Gastroesophageal sphincter (tissue), 3 donors: ENCODE measurements around the gene IYD.

Experiments used
- CTCF ChIP-seq, 4 experiments: fragments of 200-600 bp in 2 of 4; fragments of 450-650 bp in 2 of 4; sonication (generic) in 1 of 4; IDR thresholded peaks; one replicate each; pipeline ENCODE4 v1.5.1; 2017 to 2019; ENCODE audit warnings: antibody characterized with exemption in 4 of 4, mild to moderate bottlenecking in 2 of 4, moderate library complexity in 2 of 4
- EP300 ChIP-seq: sonication (generic); formaldehyde crosslinking; IDR thresholded peaks from one replicate; pipeline ENCODE4 v1.6.1; 2017; ENCODE audit warnings: antibody characterized with exemption, mild to moderate bottlenecking
- POLR2A ChIP-seq, 2 donors: fragments of 450-650 bp; IDR thresholded peaks; one replicate each; pipeline ENCODE4 v1.6.1; 2017; ENCODE audit warnings: antibody characterized with exemption in 2 of 2, mild to moderate bottlenecking in 2 of 2, moderate library complexity in 1 of 2
- POLR2AphosphoS5 ChIP-seq: sonication (generic); formaldehyde crosslinking; IDR thresholded peaks from one replicate; pipeline ENCODE4 v1.6.1; 2017; ENCODE audit warnings: antibody characterized with exemption

GRCh38 chr6:150427037-150427602 is 58.3 kb downstream of the IYD start:
- no peak for TF ChIP-seq CTCF (IDR thresholded peaks at IDR 0.05)
- no peak for TF ChIP-seq POLR2AphosphoS5
- no peak for TF ChIP-seq POLR2A (IDR thresholded peaks at IDR 0.05)
- no peak for TF ChIP-seq EP300
